GM21737 (cell line): ENCODE data around the gene PHF14.

Experiments
- ATAC-seq: cut with Tn5 transposase; IDR thresholded peaks from one replicate; pipeline ENCODE4 v1.9.1; 2021; ENCODE audit warnings: mild to moderate bottlenecking, moderate library complexity; ENCODE audit not compliant: unreplicated experiment

PHF14 gene

GRCh38 chr7:11082121-11082520, 108.4 kb downstream of the PHF14 start:
- ATAC-seq: no peak

GRCh38 chr7:11082552-11083213, 109.0 kb downstream of the PHF14 start:
- ATAC-seq: no peak

GRCh38 chr7:11083214-11083568, 109.5 kb downstream of the PHF14 start:
- ATAC-seq: no peak

GRCh38 chr7:11104578-11104977, 130.9 kb downstream of the PHF14 start:
- no peak for ATAC-seq

GRCh38 chr7:11109659-11110058, 136.0 kb downstream of the PHF14 start:
- ATAC-seq: no peak

GRCh38 chr7:11120068-11120664, 146.5 kb downstream of the PHF14 start:
- ATAC-seq: peak; percentile 60

- ATAC-seq: peak; percentile 29
Observed at GRCh38 chr7:11120675-11121220, 147.1 kb downstream of the PHF14 start.

- no peak for ATAC-seq
Observed at GRCh38 chr7:11124856-11125559, 151.3 kb downstream of the PHF14 start.

- no peak for ATAC-seq
Observed at GRCh38 chr7:11127114-11127785, 153.6 kb downstream of the PHF14 start.

GRCh38 chr7:11127988-11128387, 154.3 kb downstream of the PHF14 start:
- no peak for ATAC-seq

- ATAC-seq: no peak
Observed at GRCh38 chr7:11128498-11128897, 154.8 kb downstream of the PHF14 start.

- ATAC-seq: no peak
Observed at GRCh38 chr7:11130012-11130411, 156.3 kb downstream of the PHF14 start.

GRCh38 chr7:11130601-11131000, 156.9 kb downstream of the PHF14 start:
- no peak for ATAC-seq

- no peak for ATAC-seq
Observed at GRCh38 chr7:11133436-11133959, 159.8 kb downstream of the PHF14 start.

GRCh38 chr7:11135573-11135972, 161.9 kb downstream of the PHF14 start:
- no peak for ATAC-seq

- ATAC-seq: no peak
Observed at GRCh38 chr7:11141541-11141940, 167.9 kb downstream of the PHF14 start.

GRCh38 chr7:11153694-11154093, 180.0 kb downstream of the PHF14 start:
- ATAC-seq: no peak

- no peak for ATAC-seq
Observed at GRCh38 chr7:11155883-11156282, 182.2 kb downstream of the PHF14 start.

- no peak for ATAC-seq
Observed at GRCh38 chr7:11161499-11161898, 187.8 kb downstream of the PHF14 start.

- ATAC-seq: no peak
Observed at GRCh38 chr7:11163220-11163619, 189.5 kb downstream of the PHF14 start.

- ATAC-seq: no peak
Observed at GRCh38 chr7:11166051-11166450, 192.4 kb downstream of the PHF14 start.
